GM12891 (cell line): ENCODE results near the gene NBL1.

Experiments
- POLR2A ChIP-seq: IDR thresholded peaks from 2 replicates; pipeline ENCODE4 v1.6.1; 2011; ENCODE audit warnings: low read depth, low read length, control low read depth
- POLR2AphosphoS5 ChIP-seq: IDR thresholded peaks from 2 replicates; pipeline ENCODE4 v1.6.1; 2011; ENCODE audit warnings: low read depth, low read length, control low read depth
- POU2F2 ChIP-seq: IDR thresholded peaks from 2 replicates; pipeline ENCODE4 v1.6.1; 2011; ENCODE audit warnings: low read depth, mild to moderate bottlenecking, control low read depth, low read length, moderate library complexity
- TAF1 ChIP-seq: IDR thresholded peaks from 2 replicates; pipeline ENCODE4 v1.6.1; 2011; ENCODE audit warnings: low read depth, low read length, control low read depth

GRCh38 chr1:19635646-19636045 lies 8.5 kb upstream of the NBL1 start:
- TF ChIP-seq POU2F2 (no peak), POLR2A (no peak), TAF1 (no peak), POLR2AphosphoS5 (no peak)
